NCI-H1694 treated with DMSO at 0.1 percent for 48 hours (cell line): Measurements from ENCODE around the gene MAML2.

Experiments used
- DNase-seq: peaks from one replicate; lab custom pipeline; 2025; lab: John Stamatoyannopoulos, UW

The MAML2 gene

DNA sequence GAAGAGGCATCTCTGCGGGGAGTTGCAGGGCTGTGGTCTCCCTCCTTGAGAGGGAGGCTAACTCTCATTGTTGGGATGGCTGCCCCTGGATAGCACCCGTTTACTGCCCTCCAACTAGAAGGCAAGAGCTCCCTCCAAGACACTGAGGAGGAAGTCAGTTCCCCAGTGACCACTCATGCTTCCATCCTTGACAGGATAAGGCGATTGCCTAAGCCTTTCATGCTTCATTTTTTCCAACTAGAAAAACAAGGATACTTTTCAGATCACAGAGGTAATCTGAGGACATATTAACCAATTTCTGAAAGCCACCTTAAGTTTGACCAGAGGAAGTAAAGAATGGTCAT, 186.6 kb downstream of the MAML2 start:
- DNase-seq = no peak

- no peak for DNase-seq
These were observed 187.2 kb downstream of the MAML2 start for GRCh38 chr11:96155627-96156378.

DNA sequence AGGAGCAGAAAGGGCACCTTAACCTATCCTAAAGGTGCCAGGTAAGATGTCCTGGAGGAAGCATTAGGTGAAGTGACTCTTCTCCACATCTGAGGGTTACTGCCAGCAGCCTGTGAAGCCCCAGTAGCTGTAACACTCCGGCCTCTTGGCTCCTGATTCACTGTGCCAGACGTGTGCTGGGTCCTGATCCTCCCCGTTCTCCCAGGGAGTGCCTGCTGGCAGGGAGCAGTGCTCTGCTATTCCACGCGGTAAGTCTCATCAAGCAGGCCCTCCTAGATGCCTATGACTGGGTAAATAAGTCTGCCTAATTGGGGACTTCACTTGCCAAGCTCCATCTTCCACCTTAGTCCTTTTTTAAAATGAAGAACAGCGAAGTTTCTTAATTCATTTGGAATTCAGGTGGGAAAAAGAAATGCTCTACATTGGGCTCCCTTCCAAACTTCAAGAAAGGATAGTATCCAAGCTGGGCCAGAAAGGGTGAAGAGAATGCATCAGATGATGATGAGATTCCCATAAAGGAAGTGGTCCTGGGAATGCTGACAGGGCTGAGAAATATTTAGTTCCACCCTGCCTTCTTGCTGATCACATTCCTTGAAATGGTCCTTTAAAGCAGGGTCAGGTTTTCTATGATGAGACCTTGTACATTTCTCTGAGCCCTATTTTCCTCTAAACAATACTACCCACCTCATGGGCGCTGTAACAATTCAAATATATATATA, 188.0 kb downstream of the MAML2 start:
- DNase-seq = no peak

GRCh38 chr11:96152623-96153022, 190.4 kb downstream of the MAML2 start:
- no peak for DNase-seq

DNA sequence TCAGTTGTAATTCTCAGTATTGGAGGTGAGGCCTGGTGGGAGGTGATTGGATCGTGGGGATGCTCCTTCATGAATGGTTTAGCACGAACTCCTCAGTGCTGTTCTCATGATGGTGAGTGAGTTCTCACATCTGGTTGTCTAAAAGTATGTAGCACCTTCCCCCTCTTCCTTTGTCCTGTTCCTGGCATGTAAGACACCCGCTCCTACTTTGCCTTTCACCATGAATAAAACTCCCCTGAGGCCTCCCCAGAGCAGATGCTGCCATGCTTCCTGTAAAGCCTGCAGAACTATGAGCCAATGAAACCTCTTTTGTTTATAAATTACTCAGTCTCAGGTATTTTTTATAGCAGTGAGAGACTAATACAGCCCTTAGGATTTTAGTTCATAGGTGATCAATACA, 191.5 kb downstream of the MAML2 start:
- DNase-seq = no peak

DNA sequence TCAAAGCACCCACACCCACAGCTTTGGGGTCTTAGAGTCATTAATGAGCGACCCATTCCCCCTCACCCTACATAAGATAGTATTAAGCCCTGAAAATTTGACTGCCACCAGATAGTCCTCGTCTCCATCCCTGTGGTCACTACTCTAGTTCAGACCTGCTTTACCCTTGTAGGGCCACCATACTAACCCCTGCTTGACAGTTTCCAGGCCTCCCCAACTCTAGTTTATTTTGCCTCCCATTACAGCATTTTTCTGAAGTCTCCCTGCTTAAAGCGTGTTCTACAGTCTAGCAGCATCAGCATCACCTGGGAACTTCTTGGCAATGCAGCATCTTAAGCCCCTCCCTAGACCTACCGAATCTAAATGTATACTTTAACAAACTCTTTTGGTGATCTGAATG, 192.4 kb downstream of the MAML2 start:
- DNase-seq = no peak

DNA sequence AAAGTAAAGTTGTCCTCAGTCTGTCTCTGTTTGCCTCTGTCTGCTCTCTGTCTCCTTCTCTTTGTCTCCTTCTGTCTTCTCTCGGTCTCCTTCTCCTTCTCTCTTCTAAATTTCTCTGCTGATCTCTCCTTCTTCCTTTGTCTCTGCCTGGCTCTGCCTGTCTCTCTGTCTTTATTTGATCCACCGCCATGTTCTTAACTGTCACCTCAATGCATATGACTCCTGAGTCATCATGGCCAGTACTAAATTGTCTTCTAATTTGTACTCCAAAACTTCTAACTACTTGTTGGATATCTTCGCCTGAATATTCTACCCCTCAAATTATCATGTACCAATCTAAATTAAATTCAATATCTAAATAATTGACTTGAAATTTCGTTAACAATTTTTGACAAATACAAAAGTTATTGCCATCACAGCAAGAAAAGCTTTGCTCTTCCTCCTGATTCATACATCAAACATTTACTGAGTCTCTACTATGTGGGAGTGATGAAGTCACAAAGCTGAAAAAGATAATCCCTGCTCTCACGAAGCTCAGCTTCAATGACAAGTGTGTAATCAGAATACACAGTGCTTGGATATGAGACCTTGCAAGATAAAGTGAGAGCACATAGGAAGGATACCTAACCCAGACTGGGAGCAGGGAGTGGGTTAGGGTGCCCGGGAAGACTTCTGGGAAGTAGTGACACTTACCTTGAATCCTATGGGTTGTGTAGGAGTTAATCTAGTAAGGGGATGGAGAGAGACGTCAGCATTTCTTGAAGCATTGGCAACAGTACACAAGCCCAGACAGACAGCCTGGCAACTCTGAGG, 193.0 kb downstream of the MAML2 start:
- no peak for DNase-seq

- no peak for DNase-seq
These were observed 195.0 kb downstream of the MAML2 start for GRCh38 chr11:96147906-96148486.

DNA sequence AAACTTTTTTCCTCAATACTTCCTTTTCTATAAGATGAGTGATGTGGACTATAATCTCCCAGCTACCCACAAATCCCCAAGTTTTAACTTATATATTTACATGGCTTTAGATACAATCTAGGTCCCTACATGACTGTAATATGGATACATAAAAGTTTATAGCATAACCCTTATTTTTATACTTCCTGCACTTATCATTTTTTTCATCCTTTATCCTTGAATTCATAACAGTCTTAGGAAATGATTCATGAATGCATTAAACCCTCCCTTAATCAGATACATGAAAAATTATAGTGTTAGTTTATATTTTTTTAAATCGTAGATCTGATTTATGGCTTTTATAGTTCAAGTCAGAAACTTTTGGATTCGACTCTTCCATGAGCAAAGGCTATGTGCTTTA, 195.8 kb downstream of the MAML2 start:
- no peak for DNase-seq

DNA sequence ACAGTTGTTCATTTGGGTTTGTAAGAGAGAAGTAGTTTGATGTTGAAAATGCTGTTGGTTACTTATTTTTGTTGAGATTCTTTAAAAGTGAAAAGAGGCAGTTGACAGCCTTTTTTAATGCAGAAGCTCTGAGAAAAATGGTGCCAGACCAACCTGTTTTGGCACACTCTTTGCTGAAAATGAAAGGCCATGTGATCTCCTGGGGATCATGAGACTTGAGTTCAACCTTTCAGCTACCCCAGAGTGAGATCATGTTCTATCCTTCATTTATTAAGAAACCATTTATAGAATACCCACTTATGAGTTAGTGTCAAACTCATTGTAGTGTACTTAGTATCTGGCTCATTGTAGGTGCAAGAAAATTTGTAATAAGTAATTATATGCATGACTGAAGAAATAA, 196.2 kb downstream of the MAML2 start:
- DNase-seq = no peak

DNA sequence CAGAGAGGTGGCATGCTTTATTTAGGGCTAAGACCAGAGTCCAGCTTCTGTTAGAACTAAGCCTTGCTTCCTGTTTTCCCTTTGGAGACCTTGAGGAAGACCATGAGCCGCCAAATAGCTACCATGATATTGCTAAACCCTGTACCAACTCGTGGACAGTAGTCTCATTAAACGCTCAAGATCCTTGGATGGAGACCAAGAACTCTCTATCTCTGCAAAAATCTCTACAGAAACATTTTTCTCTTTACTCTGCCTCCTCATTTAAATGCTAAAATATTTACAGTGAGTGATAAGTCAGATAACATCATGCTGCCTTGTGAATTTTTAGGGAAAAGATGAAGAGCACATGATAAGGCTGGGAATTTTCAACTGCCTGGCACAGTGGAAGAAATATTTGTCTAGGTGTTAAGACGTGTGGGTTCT, 197.8 kb downstream of the MAML2 start:
- no peak for DNase-seq

DNA sequence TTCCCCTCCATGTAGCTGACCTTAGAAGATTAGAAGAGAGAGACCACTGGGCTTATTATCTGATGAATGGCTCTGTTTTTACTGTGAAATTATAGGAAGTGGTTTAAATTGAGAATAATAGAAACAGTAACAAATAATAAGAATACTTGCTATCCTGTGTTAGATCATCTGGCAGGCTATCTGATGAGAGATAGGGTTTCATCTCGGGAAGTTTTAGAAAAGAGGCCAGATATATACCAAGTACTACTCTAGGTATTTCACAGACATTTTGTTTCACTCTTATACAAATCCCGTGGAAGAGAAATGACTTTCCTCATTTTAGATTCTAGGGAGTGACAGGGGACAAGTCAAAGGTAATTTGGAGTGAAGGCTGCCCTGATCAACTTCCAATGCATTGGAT, 198.4 kb downstream of the MAML2 start:
- no peak for DNase-seq

- no peak for DNase-seq
These were observed 199.9 kb downstream of the MAML2 start for GRCh38 chr11:96143041-96143521.

GRCh38 chr11:96141626-96142025, 201.4 kb downstream of the MAML2 start:
- DNase-seq = no peak

DNA sequence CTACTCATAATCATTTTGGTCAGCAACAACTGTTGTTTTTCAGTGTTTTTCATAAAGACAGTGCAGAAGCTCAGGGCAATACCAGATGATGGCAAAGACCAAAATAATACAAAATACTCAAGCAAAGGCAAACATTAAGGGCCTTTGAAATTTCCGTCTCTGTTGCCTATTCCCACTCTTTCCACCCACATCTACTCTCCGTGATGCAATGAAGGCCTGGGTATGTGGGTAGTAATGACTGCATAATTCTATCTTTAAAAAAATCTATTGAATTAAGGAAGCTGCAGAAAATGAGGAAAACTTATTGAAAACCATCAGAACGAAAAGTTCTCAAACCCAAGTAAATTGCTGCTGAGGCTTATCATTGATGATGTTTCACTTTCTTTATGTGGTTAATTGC, 203.3 kb downstream of the MAML2 start:
- DNase-seq = no peak

DNA sequence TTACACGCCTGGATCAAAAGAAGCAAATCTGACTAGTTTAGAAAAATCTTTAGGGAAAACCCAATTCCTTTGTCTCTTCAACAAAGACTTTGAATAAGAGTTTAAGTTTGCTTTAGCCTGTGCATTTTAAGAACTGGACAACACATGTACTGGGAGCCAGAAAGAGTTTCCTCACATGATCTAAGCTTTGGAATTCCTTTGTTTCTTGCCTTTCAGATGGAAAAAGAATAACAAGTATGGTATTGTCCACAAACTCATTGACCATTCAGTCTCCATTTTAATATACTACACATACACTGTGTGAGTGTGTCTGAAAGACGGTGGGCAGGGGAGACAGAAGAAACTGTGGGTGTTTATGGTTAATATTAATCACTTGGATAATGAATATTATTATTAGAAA, 205.6 kb downstream of the MAML2 start:
- no peak for DNase-seq

GRCh38 chr11:96136613-96137298, 206.2 kb downstream of the MAML2 start:
- no peak for DNase-seq

DNA sequence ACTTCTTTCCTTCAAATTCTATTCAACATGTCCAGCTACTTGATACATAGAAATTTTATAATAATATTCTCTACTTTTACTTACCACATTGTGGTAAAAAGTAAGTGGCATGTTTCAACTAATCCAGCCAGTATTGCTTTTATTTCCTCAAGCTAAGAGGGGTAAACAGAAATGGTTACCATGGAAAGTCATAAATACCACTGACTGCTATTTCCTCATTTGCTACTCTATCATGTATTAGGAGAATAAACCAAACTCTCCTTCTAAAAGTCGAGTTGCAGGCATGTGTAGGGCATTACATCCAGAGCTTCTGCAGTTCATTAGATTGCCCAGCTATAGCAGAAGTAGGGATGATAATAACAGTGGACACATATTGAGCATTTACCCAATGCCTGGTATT, 208.4 kb downstream of the MAML2 start:
- no peak for DNase-seq

DNA sequence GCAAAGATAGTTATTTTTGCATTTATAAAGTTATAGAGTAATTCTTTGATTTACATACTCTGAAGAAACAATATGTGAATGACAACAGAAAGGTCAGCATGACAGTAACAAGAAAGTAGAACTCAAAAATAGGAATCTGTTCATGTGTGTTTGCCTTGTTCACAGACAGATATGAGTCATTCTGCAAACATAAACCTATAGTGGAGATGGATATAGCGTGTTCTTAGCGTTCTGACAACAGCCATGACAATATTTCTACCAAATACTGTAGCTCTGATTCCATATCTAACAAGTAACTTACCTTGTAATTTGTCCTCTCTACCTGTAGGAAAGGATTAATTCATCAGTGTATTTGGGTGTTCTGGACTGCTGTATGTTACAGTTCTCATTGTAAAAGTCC, 210.6 kb downstream of the MAML2 start:
- DNase-seq = no peak

- no peak for DNase-seq
These were observed 212.9 kb downstream of the MAML2 start for GRCh38 chr11:96130061-96130620.

DNA sequence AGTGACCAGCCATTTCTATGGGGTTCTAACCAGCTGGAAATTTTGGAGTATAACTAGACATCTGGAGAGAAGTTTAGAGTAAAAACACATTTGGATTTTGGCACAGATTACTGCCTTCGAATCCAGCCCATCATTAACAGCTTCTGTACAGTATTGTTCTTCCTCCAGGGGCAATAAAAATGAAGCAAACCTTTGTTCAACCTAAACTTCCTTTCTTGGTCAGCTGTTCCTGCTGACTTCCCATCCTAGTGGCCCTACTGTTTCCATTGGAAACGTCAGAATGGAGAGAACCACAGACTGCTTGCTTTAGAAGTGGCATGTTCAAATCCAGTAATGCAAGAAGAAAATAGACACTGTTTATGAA, 215.4 kb downstream of the MAML2 start:
- DNase-seq = no peak
